Keratinocyte (primary cell): ENCODE data around the gene CENPF. TPM values are rescaled to one million over a fixed set of nuclear protein-coding genes. Genes with fewer than 3 reads are reported as not detected.

Source experiments
- DNase-seq: peaks from one replicate; pipeline ENCODE4 v3.0.0-alpha.2; 2011; ENCODE audit warnings: low read depth, missing footprints, low spot score
- FAIRE-seq: peaks from 2 replicates; lab custom pipeline; 2011; peaks lifted over from hg19 to GRCh38; lab: Jason Lieb, UNC
- H2AFZ ChIP-seq: 2 replicates; pipeline ENCODE4 v1.6.0; 2012; ENCODE audit warnings: low read length, control low read depth, inconsistent platforms; ENCODE audit not compliant: control insufficient read depth
- H3K27ac ChIP-seq: 2 replicates; pipeline ENCODE4 v1.5.1; 2011; ENCODE audit warnings: low read length; ENCODE audit not compliant: control insufficient read depth, insufficient read depth
- H3K27me3 ChIP-seq: 3 replicates; pipeline ENCODE4 v1.6.0; 2011; ENCODE audit warnings: low read length; ENCODE audit not compliant: control insufficient read depth, insufficient read depth; ENCODE audit errors: extremely low read depth
- H3K36me3 ChIP-seq, 2 experiments: 2 replicates in 1 of 2; 3 replicates in 1 of 2; pipeline ENCODE4 v1.5.1; 2011; ENCODE audit warnings: low read length in 2 of 2, mild to moderate bottlenecking in 1 of 2; ENCODE audit not compliant: control insufficient read depth in 2 of 2, insufficient read depth in 2 of 2; ENCODE audit errors: extremely low read depth in 1 of 2
- H3K4me1 ChIP-seq: 3 replicates; pipeline ENCODE4 v1.5.1; 2011; ENCODE audit warnings: low read length; ENCODE audit not compliant: control insufficient read depth, insufficient read depth; ENCODE audit errors: extremely low read depth
- H3K4me2 ChIP-seq: 3 replicates; pipeline ENCODE4 v1.6.0; 2011; ENCODE audit warnings: low read depth, low read length; ENCODE audit not compliant: control insufficient read depth, insufficient read depth; ENCODE audit errors: extremely low read depth
- H3K4me3 ChIP-seq, 3 experiments: fragments of 200-600 bp in 1 of 3; sonication (generic) in 1 of 3; 2 replicates in 2 of 3; 3 replicates in 1 of 3; pipeline ENCODE4 v1.5.1; 2011 to 2016; ENCODE audit warnings: low read length in 3 of 3, mild to moderate bottlenecking in 3 of 3, control low read depth in 2 of 3, inconsistent platforms in 1 of 3, low read depth in 1 of 3, mixed read lengths in 1 of 3, mixed run types in 1 of 3, moderate library complexity in 1 of 3; ENCODE audit not compliant: control insufficient read depth in 2 of 3, insufficient read depth in 2 of 3; ENCODE audit errors: extremely low read depth in 1 of 3
- H3K79me2 ChIP-seq: 2 replicates; pipeline ENCODE4 v1.6.0; 2012; ENCODE audit warnings: low read length; ENCODE audit not compliant: control insufficient read depth, insufficient read depth
- H3K9ac ChIP-seq: 3 replicates; pipeline ENCODE4 v1.6.0; 2011; ENCODE audit warnings: low read length; ENCODE audit not compliant: control insufficient read depth, insufficient read depth; ENCODE audit errors: extremely low read depth
- H3K9me1 ChIP-seq: 3 replicates; pipeline ENCODE4 v1.6.0; 2011; ENCODE audit warnings: low read length; ENCODE audit not compliant: control insufficient read depth, insufficient read depth; ENCODE audit errors: extremely low read depth
- H3K9me3 ChIP-seq: 2 replicates; pipeline ENCODE4 v1.5.1; 2012; ENCODE audit warnings: low read depth, low read length; ENCODE audit not compliant: control insufficient read depth
- H4K20me1 ChIP-seq: 3 replicates; pipeline ENCODE4 v1.6.0; 2011; ENCODE audit warnings: low read length; ENCODE audit not compliant: control insufficient read depth, insufficient read depth; ENCODE audit errors: extremely low read depth
- EZH2 ChIP-seq: IDR thresholded peaks from one replicate; pipeline ENCODE4 v1.6.1; 2012; ENCODE audit warnings: inconsistent platforms, mild to moderate bottlenecking, low read length, moderate library complexity
- dilution Hi-C: fragments of 300-500 bp; cut with MboI; formaldehyde crosslinking; loops from one replicate; pipeline ENCODE4 v1.7.0; 2020; ENCODE audit warnings: low sequenced_read_pairs; ENCODE audit not compliant: extremely low pct_ligation_motif_present
- polyA plus RNA-seq, 5 experiments: library from polyadenylated mRNA; depleted of rRNA in 3 of 5; stranded (reverse) in 3 of 5; stranded (forward) in 1 of 5; unstranded in 1 of 5; fragments of >200 nt; gene quantifications; 1 replicate in 1 of 5; 2 replicates in 3 of 5; 3 replicates in 1 of 5; pipeline versions ENCODE4 v1.2.1 to v1.2.3, GENCODE V29; 2011 to 2012; ENCODE audit warnings: missing spikeins in 2 of 5, low read depth in 1 of 5, low replicate concordance in 1 of 5
- TF ChIP-seq, protein P1 (sequence below), 3 experiments: IDR thresholded peaks in 1 of 3; conservative IDR thresholded peaks in 1 of 3; optimal IDR thresholded peaks in 1 of 3; 2 replicates in 2 of 3; 3 replicates in 1 of 3; pipeline versions ENCODE3 to v1.5.1; 2011; ENCODE audit warnings: low read length in 3 of 3, mild to moderate bottlenecking in 3 of 3, moderate library complexity in 2 of 3, control low read depth in 1 of 3, inconsistent platforms in 1 of 3; ENCODE audit not compliant: insufficient read depth in 2 of 3; ENCODE audit errors: extremely low read depth in 1 of 3

Gene CENPF
- polyA plus RNA-seq, 1 donor (not counting 4 experiments of a cell fraction or from before 2014, with no cell fraction given) = 14.4 TPM

DNA sequence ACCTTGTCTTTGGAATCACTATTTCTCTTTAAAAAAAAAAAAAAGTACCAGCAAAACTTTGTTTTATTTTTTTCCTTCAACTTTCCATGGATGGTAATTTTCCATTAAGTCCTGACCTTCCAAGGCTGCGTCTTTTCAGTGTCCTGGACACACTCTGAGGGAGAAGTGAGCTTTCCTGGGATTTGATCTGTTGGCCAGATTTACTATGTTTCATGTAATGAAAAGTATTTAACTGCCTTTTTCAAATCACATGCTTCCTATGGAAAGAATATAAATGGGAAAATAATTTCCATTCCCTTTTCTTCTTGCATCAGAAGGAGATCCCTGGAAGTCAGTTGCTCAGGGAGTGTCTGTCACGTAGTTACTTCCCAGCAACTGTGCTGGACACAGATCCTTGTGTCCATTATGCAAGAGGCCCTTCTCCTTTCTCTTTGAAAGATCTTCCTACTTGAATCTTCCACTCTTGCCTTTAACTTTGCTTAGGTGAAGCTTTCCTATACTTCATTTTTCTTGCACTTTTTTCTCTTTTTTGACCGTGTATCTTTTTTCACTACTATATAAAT, 59.3 kb downstream of the CENPF start:
- TF ChIP-seq, protein P1, sequence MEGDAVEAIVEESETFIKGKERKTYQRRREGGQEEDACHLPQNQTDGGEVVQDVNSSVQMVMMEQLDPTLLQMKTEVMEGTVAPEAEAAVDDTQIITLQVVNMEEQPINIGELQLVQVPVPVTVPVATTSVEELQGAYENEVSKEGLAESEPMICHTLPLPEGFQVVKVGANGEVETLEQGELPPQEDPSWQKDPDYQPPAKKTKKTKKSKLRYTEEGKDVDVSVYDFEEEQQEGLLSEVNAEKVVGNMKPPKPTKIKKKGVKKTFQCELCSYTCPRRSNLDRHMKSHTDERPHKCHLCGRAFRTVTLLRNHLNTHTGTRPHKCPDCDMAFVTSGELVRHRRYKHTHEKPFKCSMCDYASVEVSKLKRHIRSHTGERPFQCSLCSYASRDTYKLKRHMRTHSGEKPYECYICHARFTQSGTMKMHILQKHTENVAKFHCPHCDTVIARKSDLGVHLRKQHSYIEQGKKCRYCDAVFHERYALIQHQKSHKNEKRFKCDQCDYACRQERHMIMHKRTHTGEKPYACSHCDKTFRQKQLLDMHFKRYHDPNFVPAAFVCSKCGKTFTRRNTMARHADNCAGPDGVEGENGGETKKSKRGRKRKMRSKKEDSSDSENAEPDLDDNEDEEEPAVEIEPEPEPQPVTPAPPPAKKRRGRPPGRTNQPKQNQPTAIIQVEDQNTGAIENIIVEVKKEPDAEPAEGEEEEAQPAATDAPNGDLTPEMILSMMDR (optimal IDR thresholded peaks at IDR 0.05 in 1 of 3, IDR thresholded peaks at IDR 0.05 in 1 of 3, conservative IDR thresholded peaks at IDR 0.05 in 1 of 3; ENCODE audit: extremely low read depth in 1 of 3, insufficient read depth in 2 of 3, low read length in 3 of 3) = no peak
- TF ChIP-seq EZH2 = no peak
- FAIRE-seq = no peak
- H3K27ac ChIP-seq = no peak overlapping the region
- no peak overlapping the region for H3K4me2 ChIP-seq
- peaks cover 2 to 33% of the 10 kb centered on the region in 2 experiments for H3K36me3 ChIP-seq
- no peak overlapping the region for H3K9ac ChIP-seq
- H3K4me3 ChIP-seq = no peak overlapping the region
- H4K20me1 ChIP-seq = no peaks in the 10 kb centered on the region
- DNase-seq = no peak
- H3K79me2 ChIP-seq = no peaks in the 10 kb centered on the region
- dilution Hi-C loops = loop anchor here (25.0 kb wide), 1 partner anchor 875 kb away; no protein-coding TSS in a partner anchor
- H2AFZ ChIP-seq = no peak overlapping the region
- H3K4me1 ChIP-seq = no peaks in the 10 kb centered on the region
- no peaks in the 10 kb centered on the region for H3K9me3 ChIP-seq
- H3K9me1 ChIP-seq = no peaks in the 10 kb centered on the region
- no peaks in the 10 kb centered on the region for H3K27me3 ChIP-seq

DNA sequence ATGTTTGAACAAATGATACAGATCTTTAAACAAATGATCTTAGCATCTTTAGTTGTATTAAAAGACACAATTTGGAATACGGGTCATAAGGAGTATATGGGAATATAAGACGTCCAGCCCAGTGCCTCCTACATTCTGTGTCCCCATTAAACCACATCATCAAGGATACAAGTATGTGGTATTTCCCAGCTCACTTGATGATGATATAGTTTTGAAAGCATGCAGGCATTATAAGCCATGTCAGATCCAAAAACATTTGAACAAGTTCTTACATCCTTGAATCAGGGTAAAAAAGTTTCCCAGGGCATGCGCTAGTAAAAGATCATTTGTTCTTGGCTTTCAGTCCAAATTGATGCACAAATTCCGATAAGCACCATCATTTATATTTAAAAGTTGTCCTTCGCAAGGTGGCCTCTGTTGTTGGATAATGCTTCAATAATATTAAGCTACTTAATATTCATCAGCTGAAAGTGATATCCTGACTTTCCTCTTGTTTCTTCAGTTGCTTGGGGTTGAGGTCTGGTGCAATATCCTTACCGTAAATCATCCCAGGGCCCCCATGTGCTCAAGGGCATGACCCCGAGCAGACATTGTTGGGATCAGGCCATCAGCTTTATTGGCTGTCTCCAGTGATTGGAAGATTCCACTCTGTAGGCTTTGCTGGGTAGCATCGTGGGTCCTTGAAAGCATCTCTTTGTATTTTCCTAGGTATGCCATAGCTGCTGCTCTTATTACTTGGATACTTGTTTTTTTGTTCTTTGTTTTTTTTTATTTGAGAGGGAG, 61.8 kb downstream of the CENPF start:
- H3K27me3 ChIP-seq = no peaks in the 10 kb centered on the region
- dilution Hi-C loops = loop anchor here (25.0 kb wide), 1 partner anchor 872 kb away; no protein-coding TSS in a partner anchor
- no peak for FAIRE-seq
- H3K9me1 ChIP-seq = no peaks in the 10 kb centered on the region
- H3K27ac ChIP-seq = no peak overlapping the region
- no peaks in the 10 kb centered on the region for H3K9me3 ChIP-seq
- no peak for TF ChIP-seq EZH2
- TF ChIP-seq, protein P1 (optimal IDR thresholded peaks at IDR 0.05 in 1 of 3, IDR thresholded peaks at IDR 0.05 in 1 of 3, conservative IDR thresholded peaks at IDR 0.05 in 1 of 3; ENCODE audit: extremely low read depth in 1 of 3, insufficient read depth in 2 of 3, low read length in 3 of 3) = no peak
- no peak overlapping the region for H3K4me2 ChIP-seq
- DNase-seq = no peak
- no peak overlapping the region for H3K9ac ChIP-seq
- H3K4me1 ChIP-seq = no peaks in the 10 kb centered on the region
- H2AFZ ChIP-seq = no peak overlapping the region
- H3K79me2 ChIP-seq = no peaks in the 10 kb centered on the region
- H3K36me3 ChIP-seq = peaks cover 2 to 21% of the 10 kb centered on the region in 2 experiments
- no peaks in the 10 kb centered on the region for H4K20me1 ChIP-seq
- no peak overlapping the region for H3K4me3 ChIP-seq
